H9 (cell line): ENCODE data around the gene FAM193B. TPM values are rescaled to one million over a fixed set of nuclear protein-coding genes. Genes with fewer than 3 reads are reported as not detected.

ENCODE experiments used
- DNase-seq: peaks from one replicate; pipeline ENCODE4 v3.0.0-alpha.2; 2017
- H2AFZ ChIP-seq: one replicate; pipeline ENCODE4 v1.6.1; 2013; ENCODE audit warnings: mild to moderate bottlenecking, low read length, control low read depth, moderate library complexity
- H2AK5ac ChIP-seq: 2 replicates; pipeline ENCODE4 v1.6.1; 2013; ENCODE audit warnings: low read length, control low read depth, mixed read lengths; ENCODE audit not compliant: insufficient read length
- H2BK120ac ChIP-seq: one replicate; pipeline ENCODE4 v1.6.1; 2013; ENCODE audit warnings: low read depth, mild to moderate bottlenecking, low read length, control low read depth, inconsistent platforms; ENCODE audit not compliant: poor library complexity, severe bottlenecking
- H2BK12ac ChIP-seq: 2 replicates; pipeline ENCODE4 v1.6.1; 2013; ENCODE audit warnings: low read length, control low read depth, mixed read lengths, low read depth; ENCODE audit not compliant: insufficient read length
- H2BK15ac ChIP-seq: 2 replicates; pipeline ENCODE4 v1.6.1; 2013; ENCODE audit warnings: low read depth, low read length, control low read depth
- H2BK20ac ChIP-seq: one replicate; pipeline ENCODE4 v1.6.1; 2013; ENCODE audit warnings: low read depth, mild to moderate bottlenecking, low read length, control low read depth, inconsistent platforms; ENCODE audit not compliant: poor library complexity, severe bottlenecking
- H2BK5ac ChIP-seq: 2 replicates; pipeline ENCODE4 v1.6.1; 2013; ENCODE audit warnings: low read length, control low read depth, mixed read lengths; ENCODE audit not compliant: insufficient read length
- H3K14ac ChIP-seq: 2 replicates; pipeline ENCODE4 v1.6.1; 2013; ENCODE audit warnings: low read length, control low read depth; ENCODE audit not compliant: insufficient read depth
- H3K18ac ChIP-seq: 2 replicates; pipeline ENCODE4 v1.6.1; 2013; ENCODE audit warnings: low read depth, mild to moderate bottlenecking, mixed read lengths, low read length, control low read depth; ENCODE audit not compliant: insufficient read length
- H3K23ac ChIP-seq: 2 replicates; pipeline ENCODE4 v1.6.1; 2013; ENCODE audit warnings: low read length, control low read depth, mixed read lengths, low read depth; ENCODE audit not compliant: insufficient read length
- H3K23me2 ChIP-seq: 2 replicates; pipeline ENCODE4 v1.6.1; 2013; ENCODE audit warnings: low read depth, mild to moderate bottlenecking, mixed read lengths, low read length, control low read depth; ENCODE audit not compliant: insufficient read length, poor library complexity, severe bottlenecking
- H3K27ac ChIP-seq: 2 replicates; pipeline ENCODE4 v1.5.1; 2013; ENCODE audit warnings: low read length, control low read depth, mixed read lengths, low read depth; ENCODE audit not compliant: insufficient read length
- H3K27me3 ChIP-seq: 2 replicates; pipeline ENCODE4 v1.6.1; 2013; ENCODE audit warnings: low read length, control low read depth, inconsistent platforms; ENCODE audit not compliant: insufficient read depth
- H3K4ac ChIP-seq: 2 replicates; pipeline ENCODE4 v1.6.1; 2013; ENCODE audit warnings: low read depth, mild to moderate bottlenecking, control low read depth, inconsistent platforms, low read length, moderate library complexity
- H3K4me1 ChIP-seq: 2 replicates; pipeline ENCODE4 v1.6.1; 2013; ENCODE audit warnings: low read length, control low read depth, inconsistent platforms; ENCODE audit not compliant: insufficient read depth
- H3K4me2 ChIP-seq: 2 replicates; pipeline ENCODE4 v1.6.1; 2013; ENCODE audit warnings: low read length, control low read depth, mixed read lengths; ENCODE audit not compliant: insufficient read length, insufficient read depth
- H3K56ac ChIP-seq: 2 replicates; pipeline ENCODE4 v1.6.1; 2013; ENCODE audit warnings: low read depth, mild to moderate bottlenecking, mixed read lengths, low read length, control low read depth; ENCODE audit not compliant: insufficient read length
- H3K79me1 ChIP-seq: 2 replicates; pipeline ENCODE4 v1.6.1; 2013; ENCODE audit warnings: low read depth, mild to moderate bottlenecking, moderate library complexity, low read length, control low read depth, inconsistent platforms; ENCODE audit not compliant: insufficient read depth, poor library complexity, severe bottlenecking
- H3K79me2 ChIP-seq: 2 replicates; pipeline ENCODE4 v1.6.1; 2013; ENCODE audit warnings: low read length, control low read depth, inconsistent platforms; ENCODE audit not compliant: insufficient read depth
- H3K9ac ChIP-seq: 2 replicates; pipeline ENCODE4 v1.6.1; 2013; ENCODE audit warnings: low read length, control low read depth, mixed read lengths; ENCODE audit not compliant: insufficient read length; ENCODE audit errors: extremely low read depth
- H3K9me3 ChIP-seq: one replicate; pipeline ENCODE4 v1.6.1; 2013; ENCODE audit warnings: low read depth, low read length, inconsistent platforms; ENCODE audit not compliant: control insufficient read depth
- H3T11ph ChIP-seq: one replicate; pipeline ENCODE4 v1.6.1; 2013; ENCODE audit warnings: mild to moderate bottlenecking, low read length, control low read depth, inconsistent platforms
- H4K20me1 ChIP-seq: one replicate; pipeline ENCODE4 v1.6.1; 2013; ENCODE audit not compliant: control insufficient read depth, insufficient read length, insufficient read depth
- H4K5ac ChIP-seq: 2 replicates; pipeline ENCODE4 v1.6.1; 2013; ENCODE audit warnings: low read depth, mild to moderate bottlenecking, mixed read lengths, low read length, control low read depth; ENCODE audit not compliant: insufficient read length
- H4K8ac ChIP-seq: replicated peaks from 2 replicates; pipeline ENCODE4 v1.6.1; 2013; ENCODE audit warnings: low read length, control low read depth, mixed read lengths, low read depth; ENCODE audit not compliant: insufficient read length
- H4K91ac ChIP-seq: 2 replicates; pipeline ENCODE4 v1.6.1; 2013; ENCODE audit warnings: low read depth, mild to moderate bottlenecking, moderate library complexity, mixed read lengths, low read length, control low read depth; ENCODE audit not compliant: insufficient read length
- H3K27ac Mint-ChIP-seq, 3 experiments: 2 replicates in 2 of 3; 3 replicates in 1 of 3; pipeline ENCODE4 v1.8.0; 2020 to 2021; ENCODE audit warnings: mixed read lengths in 3 of 3, mild to moderate bottlenecking in 1 of 3, moderate library complexity in 1 of 3
- H3K27me3 Mint-ChIP-seq: 2 replicates; pipeline ENCODE4 v1.8.0; 2021; ENCODE audit warnings: low read depth, mild to moderate bottlenecking, moderate library complexity, mixed read lengths
- H3K36me3 Mint-ChIP-seq, 3 experiments: 2 replicates in 2 of 3; 3 replicates in 1 of 3; pipeline ENCODE4 v1.8.0; 2020 to 2021; ENCODE audit warnings: low read depth in 3 of 3, mixed read lengths in 3 of 3; ENCODE audit not compliant: insufficient read depth in 1 of 3
- H3K4me1 Mint-ChIP-seq, 2 experiments: 2 replicates each; pipeline ENCODE4 v1.8.0; 2020; ENCODE audit warnings: mixed read lengths in 2 of 2
- H3K4me3 Mint-ChIP-seq, 2 experiments: 2 replicates in 1 of 2; 3 replicates in 1 of 2; pipeline ENCODE4 v1.8.0; 2020 to 2021; ENCODE audit warnings: mild to moderate bottlenecking in 2 of 2, mixed read lengths in 2 of 2, moderate library complexity in 1 of 2
- H3K9me3 Mint-ChIP-seq, 2 experiments: 2 replicates in 1 of 2; 3 replicates in 1 of 2; pipeline ENCODE4 v1.8.0; 2020; ENCODE audit warnings: mild to moderate bottlenecking in 2 of 2, mixed read lengths in 2 of 2, moderate library complexity in 1 of 2
- WGBS: extraction: QIAGEN DNeasy Blood & Tissue Kit; methylation state at CpG from one replicate; pipeline ENCODE4 v1.1.7; 2013; ENCODE audit warnings: missing lambda C conversion rate, low lambda C conversion rate, mixed read lengths; ENCODE audit not compliant: insufficient read length; ENCODE audit errors: extremely low coverage; 5-methylcytosine and 5-hydroxymethylcytosine counted together
- total RNA-seq: library from RNA; stranded (reverse); gene quantifications from 2 replicates; pipeline ENCODE4 v1.2.1, GENCODE V29; 2021
- TF ChIP-seq, protein P1 (sequence below): fragments of 200-600 bp; sonication (generic); conservative IDR thresholded peaks from 3 replicates; pipeline ENCODE4 v1.8.0; 2021; ENCODE audit warnings: antibody characterized with exemption, mild to moderate bottlenecking

FAM193B gene
- total RNA-seq, 1 experiment from 2014 or later: 71.5 TPM

DNA sequence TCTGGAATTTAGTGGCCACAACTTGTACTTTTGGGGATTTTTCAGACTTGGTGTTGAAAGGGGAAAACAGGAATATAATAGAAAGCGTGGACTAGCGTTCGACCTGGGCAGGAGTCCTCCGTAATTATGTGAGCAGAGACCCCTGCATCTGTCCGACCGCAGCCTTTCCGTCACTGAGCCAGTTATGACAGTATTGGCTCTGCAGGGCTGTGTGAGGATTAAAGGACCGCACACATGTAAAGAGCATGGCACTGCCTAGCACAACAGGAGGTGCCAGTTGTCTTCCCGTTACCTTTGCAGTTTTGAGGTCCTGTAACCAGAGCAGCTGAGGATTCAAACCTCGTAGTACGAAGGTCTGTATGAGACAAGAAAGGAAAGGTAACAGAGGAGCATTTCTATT lies 46.8 kb upstream of the FAM193B start:
- Histone ChIP-seq H3K4me1 (peaks cover 3% of the 10 kb centered on the region; the same call in 1 of the 2 replicates), H2BK15ac (no peak overlapping the region), H3K79me1 (no peaks in the 10 kb centered on the region), H4K91ac (no peak overlapping the region), H2BK12ac (no peak overlapping the region), H2AK5ac (no peak overlapping the region), H3K9ac (no peak overlapping the region), H3K23me2 (peaks cover 6% of the 10 kb centered on the region), H4K20me1 (no peaks in the 10 kb centered on the region), H2BK5ac (no peak overlapping the region), H4K5ac (no peak overlapping the region), H3K23ac (no peak overlapping the region), H2BK20ac (no peak overlapping the region), H3T11ph (no peak overlapping the region), H3K4ac (no peak overlapping the region), H3K79me2 (no peaks in the 10 kb centered on the region), H3K9me3 (no peaks in the 10 kb centered on the region), H4K8ac (no peak overlapping the region), H3K56ac (no peak overlapping the region), H3K27me3 (no peaks in the 10 kb centered on the region), H3K4me2 (peak overlapping the region; percentile 95), H2AFZ (no peak overlapping the region), H3K27ac (no peak overlapping the region), H3K18ac (no peak overlapping the region), H2BK120ac (no peak overlapping the region), H3K14ac (no peak overlapping the region)
- Mint-ChIP-seq H3K27ac (no peak overlapping the region; a peak in 1 of 7 replicates), H3K27me3 (peaks cover 11% of the 10 kb centered on the region), H3K9me3 (no peaks in the 10 kb centered on the region; a peak in 1 of 5 replicates), H3K4me3 (peak overlapping the region; percentile 83 to 96), H3K4me1 (peaks cover 11 to 16% of the 10 kb centered on the region in 2 experiments), H3K36me3 (peaks cover 8 to 30% (median 19%) of the 10 kb centered on the region in 3 experiments)
- TF ChIP-seq, protein P1, sequence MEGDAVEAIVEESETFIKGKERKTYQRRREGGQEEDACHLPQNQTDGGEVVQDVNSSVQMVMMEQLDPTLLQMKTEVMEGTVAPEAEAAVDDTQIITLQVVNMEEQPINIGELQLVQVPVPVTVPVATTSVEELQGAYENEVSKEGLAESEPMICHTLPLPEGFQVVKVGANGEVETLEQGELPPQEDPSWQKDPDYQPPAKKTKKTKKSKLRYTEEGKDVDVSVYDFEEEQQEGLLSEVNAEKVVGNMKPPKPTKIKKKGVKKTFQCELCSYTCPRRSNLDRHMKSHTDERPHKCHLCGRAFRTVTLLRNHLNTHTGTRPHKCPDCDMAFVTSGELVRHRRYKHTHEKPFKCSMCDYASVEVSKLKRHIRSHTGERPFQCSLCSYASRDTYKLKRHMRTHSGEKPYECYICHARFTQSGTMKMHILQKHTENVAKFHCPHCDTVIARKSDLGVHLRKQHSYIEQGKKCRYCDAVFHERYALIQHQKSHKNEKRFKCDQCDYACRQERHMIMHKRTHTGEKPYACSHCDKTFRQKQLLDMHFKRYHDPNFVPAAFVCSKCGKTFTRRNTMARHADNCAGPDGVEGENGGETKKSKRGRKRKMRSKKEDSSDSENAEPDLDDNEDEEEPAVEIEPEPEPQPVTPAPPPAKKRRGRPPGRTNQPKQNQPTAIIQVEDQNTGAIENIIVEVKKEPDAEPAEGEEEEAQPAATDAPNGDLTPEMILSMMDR: no peak
- no peak for DNase-seq
- WGBS: no CpG with 5 or more reads among the region's 11 CpGs
